ENCODE results near the gene BABAM2.

BABAM2 gene

GRCh38 chr2:28248511-28248910 is 358.0 kb downstream of the BABAM2 start:
- DNase-seq, result no peak
- no peak for TF ChIP-seq CTCF (IDR thresholded peaks at IDR 0.05; ENCODE audit: borderline replicate concordance, extremely low read depth, low read length, poor library complexity, severe bottlenecking)
- TF ChIP-seq EZH2 (IDR thresholded peaks at IDR 0.05; ENCODE audit: borderline replicate concordance, low read depth, low read length, severe bottlenecking), result no peak
- H3K4me2 ChIP-seq (ENCODE audit: insufficient read depth, low read length), result no peak overlapping the region

DNA sequence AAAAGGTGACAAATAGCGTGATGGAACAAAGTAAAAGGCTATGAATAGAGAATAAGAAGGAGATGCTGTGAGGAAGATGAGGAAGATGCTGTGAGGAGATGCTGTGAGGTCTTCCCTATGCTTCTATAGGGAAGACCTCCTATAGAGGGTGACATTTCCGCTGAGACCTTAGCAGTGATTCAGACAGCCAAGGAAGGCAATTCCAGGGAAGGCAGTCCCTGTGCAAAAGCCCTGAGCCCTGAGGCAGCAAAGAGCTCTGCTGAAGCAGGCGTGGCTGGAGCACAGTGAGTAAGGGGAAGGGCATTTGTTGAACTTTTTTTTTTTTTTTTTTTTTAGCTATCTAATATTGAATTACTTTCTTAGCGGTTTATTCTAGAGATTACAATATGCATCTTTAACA is 359.5 kb downstream of the BABAM2 start:
- no peaks in the 10 kb centered on the region for H3K9me3 ChIP-seq (ENCODE audit: insufficient read depth, low read length, severe bottlenecking)
- H3K4me1 ChIP-seq (ENCODE audit: insufficient read depth, low read length), result no peaks in the 10 kb centered on the region
- TF ChIP-seq EZH2 (IDR thresholded peaks at IDR 0.05; ENCODE audit: borderline replicate concordance, low read depth, low read length, severe bottlenecking), result no peak
- TF ChIP-seq CTCF (IDR thresholded peaks at IDR 0.05; ENCODE audit: borderline replicate concordance, extremely low read depth, low read length, poor library complexity, severe bottlenecking), result no peak
- H3K4me2 ChIP-seq (ENCODE audit: insufficient read depth, low read length), result no peak overlapping the region
- no peak for DNase-seq
- no peak overlapping the region for H3K27ac ChIP-seq (ENCODE audit: low read length)
- H3K4me3 ChIP-seq (ENCODE audit: low read depth in 1 of 2, low read length in 2 of 2), result no peak overlapping the region
- no peak for ATAC-seq (ENCODE audit: insufficient read depth, low read depth)
- H2AFZ ChIP-seq (ENCODE audit: low read depth, low read length), result no peak overlapping the region
- no peaks in the 10 kb centered on the region for H3K36me3 ChIP-seq (ENCODE audit: insufficient read depth, low read length)
- H3K27me3 ChIP-seq (ENCODE audit: insufficient read depth, low read length, poor library complexity), result no peaks in the 10 kb centered on the region
- H4K20me1 ChIP-seq (ENCODE audit: insufficient read depth, low read length), result no peaks in the 10 kb centered on the region
- no peaks in the 10 kb centered on the region for H3K79me2 ChIP-seq (ENCODE audit: insufficient read depth, low read length)
- H3K9ac ChIP-seq (ENCODE audit: low read depth, low read length), result no peak overlapping the region

More at GRCh38 chr2:28248511-28248910, 358.0 kb downstream of the BABAM2 start:
- Histone ChIP-seq H3K36me3 (ENCODE audit: insufficient read depth, low read length) (no peaks in the 10 kb centered on the region), H3K27ac (ENCODE audit: low read length) (no peak overlapping the region), H3K9me3 (ENCODE audit: insufficient read depth, low read length, severe bottlenecking) (no peaks in the 10 kb centered on the region), H3K79me2 (ENCODE audit: insufficient read depth, low read length) (no peaks in the 10 kb centered on the region), H2AFZ (ENCODE audit: low read depth, low read length) (no peak overlapping the region), H3K4me1 (ENCODE audit: insufficient read depth, low read length) (no peaks in the 10 kb centered on the region), H4K20me1 (ENCODE audit: insufficient read depth, low read length) (no peaks in the 10 kb centered on the region), H3K27me3 (ENCODE audit: insufficient read depth, low read length, poor library complexity) (no peaks in the 10 kb centered on the region), H3K4me3 (ENCODE audit: low read depth in 1 of 2, low read length in 2 of 2) (no peak overlapping the region), H3K9ac (ENCODE audit: low read depth, low read length) (no peak overlapping the region)
- ATAC-seq (ENCODE audit: insufficient read depth, low read depth), result no peak

DNA sequence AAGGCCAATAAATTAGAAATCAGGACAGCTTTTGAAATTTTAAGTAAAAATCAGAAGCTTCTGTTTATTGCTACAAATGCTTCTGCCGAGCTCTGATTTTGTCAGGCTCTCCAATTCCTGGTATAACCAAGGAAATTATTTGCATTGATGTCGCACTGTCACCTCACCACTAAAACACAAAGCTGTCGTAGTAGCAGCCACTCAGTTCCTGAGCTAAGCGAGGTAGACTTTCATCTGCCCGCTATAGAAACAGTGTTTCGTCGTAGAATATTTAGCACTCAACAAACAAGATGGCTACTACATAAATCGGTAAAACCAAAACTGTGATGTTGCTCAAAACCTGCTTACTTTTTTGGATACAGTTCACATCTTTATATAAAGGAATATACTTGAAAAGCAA is 360.8 kb downstream of the BABAM2 start:
- Histone ChIP-seq H3K9ac (ENCODE audit: low read depth, low read length) (no peak overlapping the region), H3K9me3 (ENCODE audit: insufficient read depth, low read length, severe bottlenecking) (no peaks in the 10 kb centered on the region), H3K4me1 (ENCODE audit: insufficient read depth, low read length) (no peaks in the 10 kb centered on the region), H3K36me3 (ENCODE audit: insufficient read depth, low read length) (no peaks in the 10 kb centered on the region), H3K4me3 (ENCODE audit: low read depth in 1 of 2, low read length in 2 of 2) (no peak overlapping the region), H3K79me2 (ENCODE audit: insufficient read depth, low read length) (no peaks in the 10 kb centered on the region), H2AFZ (ENCODE audit: low read depth, low read length) (no peak overlapping the region), H3K27ac (ENCODE audit: low read length) (no peak overlapping the region), H3K27me3 (ENCODE audit: insufficient read depth, low read length, poor library complexity) (no peaks in the 10 kb centered on the region), H3K4me2 (ENCODE audit: insufficient read depth, low read length) (no peak overlapping the region), H4K20me1 (ENCODE audit: insufficient read depth, low read length) (no peaks in the 10 kb centered on the region)
- no peak for ATAC-seq (ENCODE audit: insufficient read depth, low read depth)
- no peak for DNase-seq
- no peak for TF ChIP-seq EZH2 (IDR thresholded peaks at IDR 0.05; ENCODE audit: borderline replicate concordance, low read depth, low read length, severe bottlenecking)

DNA sequence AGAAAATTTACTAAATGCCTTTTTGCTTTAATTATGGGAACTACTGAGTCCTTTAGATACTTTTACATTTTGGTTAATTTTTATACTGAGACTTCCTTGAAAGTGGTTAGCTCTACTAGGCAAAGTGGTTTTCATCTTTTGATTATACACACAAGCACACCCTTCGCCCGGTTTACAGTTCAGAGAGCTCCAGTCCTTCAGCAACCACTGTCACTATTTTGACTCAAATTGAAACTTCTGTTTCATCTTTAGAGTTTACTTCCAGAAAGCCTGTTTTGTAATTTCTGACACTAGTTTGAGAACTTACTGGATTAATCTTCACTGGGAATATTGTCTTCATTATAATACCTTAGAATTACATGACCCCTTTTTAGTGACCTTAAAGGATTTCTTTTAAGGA is 361.8 kb downstream of the BABAM2 start:
- no peak for ATAC-seq (ENCODE audit: insufficient read depth, low read depth)

More for the DNA sequence above, 361.8 kb downstream of the BABAM2 start:
- Histone ChIP-seq H3K9me3 (ENCODE audit: insufficient read depth, low read length, severe bottlenecking) (no peaks in the 10 kb centered on the region), H2AFZ (ENCODE audit: low read depth, low read length) (no peak overlapping the region), H3K4me2 (ENCODE audit: insufficient read depth, low read length) (no peak overlapping the region), H3K36me3 (ENCODE audit: insufficient read depth, low read length) (no peaks in the 10 kb centered on the region), H4K20me1 (ENCODE audit: insufficient read depth, low read length) (no peaks in the 10 kb centered on the region), H3K79me2 (ENCODE audit: insufficient read depth, low read length) (no peaks in the 10 kb centered on the region), H3K9ac (ENCODE audit: low read depth, low read length) (no peak overlapping the region), H3K27me3 (ENCODE audit: insufficient read depth, low read length, poor library complexity) (no peaks in the 10 kb centered on the region), H3K4me3 (ENCODE audit: low read depth in 1 of 2, low read length in 2 of 2) (no peak overlapping the region), H3K27ac (ENCODE audit: low read length) (no peak overlapping the region), H3K4me1 (ENCODE audit: insufficient read depth, low read length) (no peaks in the 10 kb centered on the region)
- TF ChIP-seq EZH2 (IDR thresholded peaks at IDR 0.05; ENCODE audit: borderline replicate concordance, low read depth, low read length, severe bottlenecking) (no peak), CTCF (IDR thresholded peaks at IDR 0.05; ENCODE audit: borderline replicate concordance, extremely low read depth, low read length, poor library complexity, severe bottlenecking) (no peak)
- no peak for DNase-seq

Data from DND-41 (cell line).